HepG2 (cell line): ENCODE results near the gene LCORL. TPM values are rescaled to one million over a fixed set of nuclear protein-coding genes. Genes with fewer than 3 reads are reported as not detected.

ENCODE experiments used
- ATAC-seq: fragments of 200-7000 bp; cut with Tn5 transposase; 3 replicates; pipeline ENCODE4 v1.9.1; 2020; ENCODE audit warnings: mild to moderate bottlenecking, moderate library complexity
- BruUV-seq: library from RNA; stranded (reverse); fragments of 400-500 nt; replicated peaks from 2 replicates; lab custom pipeline; 2021; lab: Mats Ljungman, UMichigan
- CTCF ChIA-PET: fragments of 300-600 bp; formaldehyde crosslinking; extraction: SDS; loops from one replicate; lab custom pipeline; 2021; ENCODE audit warnings: low total read pairs, inconsistent platforms, low intra/inter-chr PET ratio; lab: Yijun Ruan, JAX
- POLR2A ChIA-PET: fragments of 350-600 bp; sonication (Branson Sonifier 250); formaldehyde crosslinking; loops from one replicate; lab custom pipeline; 2020; ENCODE audit warnings: antibody characterized with exemption, inconsistent platforms; lab: Yijun Ruan, JAX
- DNase-seq: peaks from one replicate; pipeline ENCODE4 v3.0.0-alpha.2; 2015; ENCODE audit warnings: low spot score
- FAIRE-seq: peaks from 3 replicates; lab custom pipeline; 2011; peaks lifted over from hg19 to GRCh38; lab: Jason Lieb, UNC
- H2AFZ ChIP-seq: one replicate; pipeline ENCODE4 v1.6.1; 2011; ENCODE audit warnings: low read length, inconsistent platforms
- H3K27ac ChIP-seq: fragments of 300-600 bp; 3 replicates; pipeline ENCODE4 v1.8.0; 2011; ENCODE audit warnings: mixed run types, mild to moderate bottlenecking, mixed read lengths, low read length, inconsistent platforms; ENCODE audit not compliant: insufficient read depth; ENCODE audit errors: extremely low read length
- H3K27me3 ChIP-seq, 2 experiments: fragments of 200-600 bp in 1 of 2; 2 replicates in 1 of 2; 3 replicates in 1 of 2; pipeline versions ENCODE4 v1.6.0 to v1.8.0; 2011; ENCODE audit warnings: low read length in 2 of 2, mild to moderate bottlenecking in 2 of 2, moderate library complexity in 2 of 2, inconsistent platforms in 1 of 2; ENCODE audit not compliant: insufficient read depth in 2 of 2, control insufficient read depth in 1 of 2
- H3K36me3 ChIP-seq, 2 experiments: fragments of 200-600 bp in 1 of 2; replicated peaks in 1 of 2; 2 replicates in 1 of 2; 3 replicates in 1 of 2; pipeline versions ENCODE4 v1.5.1 to v1.8.0; 2011; ENCODE audit warnings: low read length in 2 of 2, inconsistent platforms in 1 of 2; ENCODE audit not compliant: insufficient read depth in 2 of 2, control insufficient read depth in 1 of 2
- H3K4me1 ChIP-seq: 2 replicates; pipeline ENCODE4 v1.5.1; 2012; ENCODE audit warnings: low read length, inconsistent platforms; ENCODE audit not compliant: insufficient read depth
- H3K4me2 ChIP-seq: 2 replicates; pipeline ENCODE4 v1.6.0; 2011; ENCODE audit warnings: low read depth, low read length, inconsistent platforms
- H3K4me3 ChIP-seq, 3 experiments: fragments of 200-600 bp in 1 of 3; sonication (generic), shearing (Covaris generic) in 1 of 3; replicated peaks in 1 of 3; 2 replicates each; pipeline ENCODE4 v1.5.1; 2011 to 2016; ENCODE audit warnings: low read length in 3 of 3, inconsistent platforms in 2 of 3, low read depth in 2 of 3, mild to moderate bottlenecking in 2 of 3, control low read depth in 1 of 3, mixed read lengths in 1 of 3; ENCODE audit not compliant: insufficient read depth in 1 of 3
- H3K79me2 ChIP-seq: one replicate; pipeline ENCODE4 v1.6.1; 2011; ENCODE audit warnings: low read length, inconsistent platforms; ENCODE audit not compliant: insufficient read depth
- H3K9ac ChIP-seq: 2 replicates; pipeline ENCODE4 v1.6.0; 2011; ENCODE audit warnings: mild to moderate bottlenecking, low read depth, low read length, inconsistent platforms; ENCODE audit not compliant: insufficient read depth
- H3K9me3 ChIP-seq: 2 replicates; pipeline ENCODE4 v1.5.1; 2012; ENCODE audit warnings: mild to moderate bottlenecking, low read length
- H4K20me1 ChIP-seq: 2 replicates; pipeline ENCODE4 v1.6.0; 2011; ENCODE audit warnings: inconsistent platforms, mild to moderate bottlenecking, low read length, moderate library complexity; ENCODE audit not compliant: insufficient read depth
- ATF1 ChIP-seq: IDR thresholded peaks from 2 replicates; pipeline ENCODE4 v1.6.1; 2016; ENCODE audit warnings: mild to moderate bottlenecking, control low read depth
- DMTF1 ChIP-seq: sonication (generic); formaldehyde crosslinking; IDR thresholded peaks from 2 replicates; pipeline ENCODE4 v1.4.0; 2020; ENCODE audit warnings: mild to moderate bottlenecking, missing genetic modification reagents
- DNMT1 ChIP-seq: sonication (generic); formaldehyde crosslinking; IDR thresholded peaks from 2 replicates; pipeline ENCODE4 v1.5.1; 2020; ENCODE audit warnings: mild to moderate bottlenecking, missing genetic modification reagents
- HIVEP1 ChIP-seq: sonication (generic); formaldehyde crosslinking; IDR thresholded peaks from 2 replicates; pipeline ENCODE4 v1.4.0; 2020; ENCODE audit warnings: mild to moderate bottlenecking, missing genetic modification reagents
- KDM3A ChIP-seq: IDR thresholded peaks from 2 replicates; pipeline ENCODE4 v1.6.1; 2018; ENCODE audit warnings: low read depth, missing compliant biosample characterization
- POLR2AphosphoS2 ChIP-seq: IDR thresholded peaks from 2 replicates; pipeline ENCODE4 v1.6.1; 2011; ENCODE audit warnings: low read depth, low read length, improper control_type of control experiment
- SKIL ChIP-seq: sonication (generic); formaldehyde crosslinking; IDR thresholded peaks from 2 replicates; pipeline ENCODE4 v1.8.0; 2022; ENCODE audit warnings: missing genetic modification reagents, mild to moderate bottlenecking, moderate library complexity, borderline replicate concordance
- U2AF1 ChIP-seq: fragments of 200-400 bp; formaldehyde crosslinking; optimal IDR thresholded peaks from 2 replicates; pipeline ENCODE3; 2017; ENCODE audit warnings: mild to moderate bottlenecking, low read depth, low read length
- ZBED4 ChIP-seq: sonication (generic); formaldehyde crosslinking; IDR thresholded peaks from 2 replicates; pipeline ENCODE4 v1.4.0; 2020; ENCODE audit warnings: missing genetic modification reagents, borderline replicate concordance
- ZBTB38 ChIP-seq: sonication (generic); formaldehyde crosslinking; IDR thresholded peaks from 2 replicates; pipeline ENCODE4 v1.5.1; 2020; ENCODE audit warnings: mild to moderate bottlenecking, missing genetic modification reagents
- ZFYVE20 ChIP-seq: sonication (generic); formaldehyde crosslinking; IDR thresholded peaks from 2 replicates; pipeline ENCODE4 v1.8.0; 2023; ENCODE audit warnings: low read depth, mild to moderate bottlenecking, moderate library complexity, missing genetic modification reagents, borderline replicate concordance
- ZNF124 ChIP-seq: sonication (generic); formaldehyde crosslinking; IDR thresholded peaks from 2 replicates; pipeline ENCODE4 v1.4.0; 2020; ENCODE audit warnings: missing genetic modification reagents
- ZNF782 ChIP-seq: sonication (generic); formaldehyde crosslinking; IDR thresholded peaks from 2 replicates; pipeline ENCODE4 v1.4.0; 2020; ENCODE audit warnings: missing genetic modification reagents, mild to moderate bottlenecking, borderline replicate concordance
- WGBS: methylation state at CpG from one replicate; pipeline ENCODE4 v1.1.6; 2017; ENCODE audit warnings: low lambda C conversion rate; 5-methylcytosine and 5-hydroxymethylcytosine counted together
- in situ Hi-C: cut with HindIII; loops from 2 replicates; pipeline ENCODE4 v1.10.0; 2017; ENCODE audit warnings: low pct_unique_long_range_greater_than_20kb; ENCODE audit not compliant: extremely low pct_ligation_motif_present
- intact Hi-C: fragments of 100-400 bp; cut with micrococcal nuclease; formaldehyde crosslinking; loops from one replicate; pipeline ENCODE4 v1.10.0; 2022; ENCODE audit not compliant: unreplicated experiment
- polyA plus RNA-seq, 8 experiments: library from polyadenylated mRNA; depleted of rRNA in 3 of 8; stranded (reverse) in 7 of 8; unstranded in 1 of 8; fragments of >200 nt; fragmentation: Illumina TruSeq in 4 of 8; extraction: Trizol in 4 of 8; gene quantifications; 2 replicates each; pipeline versions ENCODE4 v1.2.1 to v1.2.3, GENCODE V29; 2011 to 2016; ENCODE audit warnings: low read depth in 4 of 8, missing spikeins in 1 of 8, mixed read lengths in 1 of 8; ENCODE audit not compliant: insufficient read depth in 1 of 8
- total RNA-seq, 5 experiments: library from RNA; depleted of rRNA; stranded (reverse); fragments of >200 nt; fragmentation: Illumina TruSeq; extraction: Trizol; gene quantifications; 2 replicates each; pipeline ENCODE4 v1.2.3, GENCODE V29; 2016; ENCODE audit warnings: low read depth in 1 of 5

Gene LCORL
- total and polyA plus RNA-seq, 2 of the 13 experiments (the other 11 are each of a cell fraction or from before 2014, with no cell fraction given): 5.3 to 14.5 TPM

GRCh38 chr4:17894421-17894820 is 127.1 kb downstream of the LCORL start (continued):
- no peak for TF ChIP-seq ZBED4 (CRISPR knock-in tag)
- TF ChIP-seq U2AF1: no peak

GRCh38 chr4:17889692-17890091 is 131.9 kb downstream of the LCORL start:
- Histone ChIP-seq H3K4me2 (no peak overlapping the region), H2AFZ (no peak overlapping the region), H3K27ac (no peak overlapping the region), H3K9ac (no peak overlapping the region), H4K20me1 (no peaks in the 10 kb centered on the region), H3K4me1 (no peaks in the 10 kb centered on the region), H3K27me3 (no peaks in the 10 kb centered on the region), H3K79me2 (no peaks in the 10 kb centered on the region), H3K9me3 (no peaks in the 10 kb centered on the region), H3K36me3 (no peaks in the 10 kb centered on the region), H3K4me3 (no peak overlapping the region)
- TF ChIP-seq ATF1 (CRISPR knock-in tag) (no peak), SKIL (CRISPR knock-in tag) (no peak), ZNF782 (CRISPR knock-in tag) (no peak), DNMT1 (CRISPR knock-in tag) (no peak), ZFYVE20 (CRISPR knock-in tag) (no peak), DMTF1 (CRISPR knock-in tag) (no peak), POLR2AphosphoS2 (no peak), HIVEP1 (CRISPR knock-in tag) (no peak), KDM3A (no peak), ZBTB38 (CRISPR knock-in tag) (no peak), ZNF124 (CRISPR knock-in tag) (no peak)
- no peak for DNase-seq
- intact Hi-C loops: no loop called here
- FAIRE-seq: no peak
- 97% methylated on average over 1 of the region's 1 CpG for WGBS
- in situ Hi-C loops: no loop called here
- ChIA-PET CTCF (no interaction called here), POLR2A (no interaction called here)
- no peak for ATAC-seq
- no TSS peak for BruUV-seq
